Cardiac muscle cell (in vitro differentiated cells and primary cell): ENCODE results near the gene SFPQ. TPM values are rescaled to one million over a fixed set of nuclear protein-coding genes. Genes with fewer than 3 reads are reported as not detected.
A peak's percentile ranks its signal among the peaks of the same experiment; 100 is the strongest.

Experiments used
- DNase-seq, 2 donors: peaks; one replicate each; pipeline versions ENCODE4 v3.0.0 to v3.0.0-alpha.2; 2010 to 2017; ENCODE audit warnings: low read depth in 1 of 2, low spot score in 1 of 2
- H3K27ac ChIP-seq: fragments of 200-600 bp; sonication (generic); 2 replicates; pipeline ENCODE4 v1.5.1; 2016
- H3K27me3 ChIP-seq: fragments of 200-600 bp; sonication (generic); 2 replicates; pipeline ENCODE4 v1.6.0; 2016; ENCODE audit warnings: control low read depth
- H3K36me3 ChIP-seq: fragments of 200-600 bp; sonication (generic); 2 replicates; pipeline ENCODE4 v1.5.1; 2016; ENCODE audit warnings: control low read depth
- H3K4me1 ChIP-seq: fragments of 200-600 bp; sonication (generic); 2 replicates; pipeline ENCODE4 v1.8.1; 2017; ENCODE audit warnings: low read depth, mild to moderate bottlenecking, mixed run types
- H3K4me3 ChIP-seq: fragments of 200-600 bp; sonication (generic); 2 replicates; pipeline ENCODE4 v1.5.1; 2016; ENCODE audit warnings: mild to moderate bottlenecking
- H3K9me3 ChIP-seq: fragments of 200-600 bp; sonication (generic); 2 replicates; pipeline ENCODE4 v1.5.1; 2017; ENCODE audit warnings: low read depth, mild to moderate bottlenecking, control low read depth
- polyA plus RNA-seq: library from polyadenylated mRNA; unstranded; fragments of >200 nt; fragmentation: Nextera tagmentation; extraction: Ambion mirVana; gene quantifications from 2 replicates; pipeline ENCODE4 v1.2.1, GENCODE V29; 2016
- total RNA-seq: library from RNA; depleted of rRNA; stranded (reverse); fragments of >200 nt; gene quantifications from 2 replicates; pipeline ENCODE4 v1.2.3, GENCODE V29; 2016
- TF ChIP-seq, protein P1 (sequence below): IDR thresholded peaks from 2 replicates; pipeline ENCODE4 v1.5.1; 2012; ENCODE audit warnings: low read depth, mild to moderate bottlenecking, low read length

The SFPQ gene
- total and polyA plus RNA-seq, 2 experiments from 2014 or later = 193 to 281 TPM

DNA sequence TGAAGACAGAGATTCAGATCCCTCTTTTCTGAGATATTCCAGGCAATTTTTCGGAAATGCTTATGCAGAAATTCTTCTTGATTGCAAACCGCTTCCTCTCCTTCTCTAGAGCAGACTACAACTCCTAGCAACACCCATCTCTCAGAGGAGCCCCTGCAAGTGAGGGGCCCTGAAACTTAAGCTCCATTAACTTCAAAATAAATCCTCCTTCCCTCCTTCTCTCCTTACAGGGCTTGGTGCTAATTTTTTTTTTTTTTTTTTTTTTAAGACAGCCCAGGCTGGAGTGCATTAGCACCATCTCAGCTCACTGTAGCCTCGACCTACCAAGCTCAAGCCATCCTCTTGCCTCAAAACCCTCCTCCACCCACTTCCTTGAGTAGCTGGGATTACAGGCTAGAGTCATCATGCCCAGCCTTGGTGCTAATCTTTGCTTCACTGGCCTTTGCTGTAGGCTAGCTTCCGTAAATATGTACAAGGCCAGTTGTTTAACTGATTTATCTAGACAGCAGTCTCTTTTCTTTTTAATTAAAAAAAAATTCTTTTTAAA is 30.2 kb upstream of the SFPQ start:
- Histone ChIP-seq H3K9me3 (no peaks in the 10 kb centered on the region), H3K27ac (no peak overlapping the region), H3K4me3 (no peak overlapping the region), H3K36me3 (no peaks in the 10 kb centered on the region), H3K27me3 (no peaks in the 10 kb centered on the region), H3K4me1 (no peaks in the 10 kb centered on the region)
- DNase-seq = peak in 1 of 2 donors; percentile 50
- TF ChIP-seq, protein P1, sequence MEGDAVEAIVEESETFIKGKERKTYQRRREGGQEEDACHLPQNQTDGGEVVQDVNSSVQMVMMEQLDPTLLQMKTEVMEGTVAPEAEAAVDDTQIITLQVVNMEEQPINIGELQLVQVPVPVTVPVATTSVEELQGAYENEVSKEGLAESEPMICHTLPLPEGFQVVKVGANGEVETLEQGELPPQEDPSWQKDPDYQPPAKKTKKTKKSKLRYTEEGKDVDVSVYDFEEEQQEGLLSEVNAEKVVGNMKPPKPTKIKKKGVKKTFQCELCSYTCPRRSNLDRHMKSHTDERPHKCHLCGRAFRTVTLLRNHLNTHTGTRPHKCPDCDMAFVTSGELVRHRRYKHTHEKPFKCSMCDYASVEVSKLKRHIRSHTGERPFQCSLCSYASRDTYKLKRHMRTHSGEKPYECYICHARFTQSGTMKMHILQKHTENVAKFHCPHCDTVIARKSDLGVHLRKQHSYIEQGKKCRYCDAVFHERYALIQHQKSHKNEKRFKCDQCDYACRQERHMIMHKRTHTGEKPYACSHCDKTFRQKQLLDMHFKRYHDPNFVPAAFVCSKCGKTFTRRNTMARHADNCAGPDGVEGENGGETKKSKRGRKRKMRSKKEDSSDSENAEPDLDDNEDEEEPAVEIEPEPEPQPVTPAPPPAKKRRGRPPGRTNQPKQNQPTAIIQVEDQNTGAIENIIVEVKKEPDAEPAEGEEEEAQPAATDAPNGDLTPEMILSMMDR = no peak

DNA sequence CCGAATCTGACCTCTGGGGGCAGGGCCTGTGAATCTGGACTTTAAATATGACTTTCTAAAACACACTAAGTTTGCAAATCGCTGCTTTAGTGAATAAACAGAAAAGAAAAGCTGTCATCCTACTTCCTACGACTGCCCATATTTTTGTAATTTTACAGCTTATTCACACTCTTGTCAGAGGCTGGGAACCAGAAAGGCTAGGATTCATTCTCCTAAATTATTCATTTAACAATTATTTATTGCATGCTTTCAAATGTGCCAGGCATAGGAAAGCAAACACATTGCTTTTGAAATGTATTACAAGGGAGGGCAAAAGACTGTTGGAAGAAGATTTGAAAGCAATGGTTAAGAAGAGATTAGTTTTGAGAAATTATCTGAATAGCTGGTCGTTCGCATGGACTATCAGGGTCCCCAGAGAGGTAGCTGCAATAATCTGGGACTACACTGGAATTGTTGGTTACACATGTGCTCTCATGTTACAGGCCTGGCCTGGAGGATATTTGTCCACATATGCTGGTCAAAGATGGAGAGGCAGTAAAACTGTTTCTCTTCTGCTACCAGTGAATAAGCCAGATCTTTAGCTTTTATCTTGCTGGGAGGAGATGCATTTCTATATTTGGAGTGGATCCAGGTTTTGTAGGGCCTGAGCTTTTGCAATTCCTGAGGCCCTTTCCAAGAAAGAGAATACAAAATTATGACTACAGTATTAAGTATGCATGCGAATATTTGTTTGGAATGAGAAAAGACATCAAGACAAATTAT is 29.6 kb upstream of the SFPQ start:
- no peaks in the 10 kb centered on the region for H3K4me1 ChIP-seq
- DNase-seq = peak in 1 of 2 donors; percentile 92
- H3K27ac ChIP-seq = no peak overlapping the region
- TF ChIP-seq, protein P1 = no peak
- no peak overlapping the region for H3K4me3 ChIP-seq
- H3K9me3 ChIP-seq = no peaks in the 10 kb centered on the region
- no peaks in the 10 kb centered on the region for H3K36me3 ChIP-seq
- H3K27me3 ChIP-seq = no peaks in the 10 kb centered on the region

DNA sequence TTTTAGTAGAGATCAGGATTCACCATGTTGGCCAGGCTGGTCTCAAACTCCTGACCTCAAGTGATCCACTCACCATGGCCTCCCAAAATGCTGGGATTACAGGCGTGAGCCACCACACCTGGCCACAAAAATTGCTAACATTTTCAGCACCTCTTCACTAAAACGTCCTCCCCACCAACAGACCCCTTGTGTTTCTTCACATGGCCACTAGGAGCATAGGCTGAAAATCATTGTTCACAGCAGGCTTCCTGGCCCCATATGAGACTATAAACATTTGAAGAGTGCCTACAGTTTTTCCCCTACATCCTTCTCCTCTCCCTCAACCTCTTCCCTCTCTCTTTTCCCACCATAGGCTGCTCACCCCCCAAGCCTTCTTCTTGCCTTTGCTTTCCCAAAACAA is 28.0 kb upstream of the SFPQ start:
- Histone ChIP-seq H3K27me3 (no peaks in the 10 kb centered on the region), H3K4me1 (no peaks in the 10 kb centered on the region), H3K9me3 (no peaks in the 10 kb centered on the region), H3K4me3 (no peak overlapping the region), H3K27ac (no peak overlapping the region), H3K36me3 (no peaks in the 10 kb centered on the region)
- TF ChIP-seq, protein P1 = peak; percentile 46
- DNase-seq = peak; percentile 12 to 32

DNA sequence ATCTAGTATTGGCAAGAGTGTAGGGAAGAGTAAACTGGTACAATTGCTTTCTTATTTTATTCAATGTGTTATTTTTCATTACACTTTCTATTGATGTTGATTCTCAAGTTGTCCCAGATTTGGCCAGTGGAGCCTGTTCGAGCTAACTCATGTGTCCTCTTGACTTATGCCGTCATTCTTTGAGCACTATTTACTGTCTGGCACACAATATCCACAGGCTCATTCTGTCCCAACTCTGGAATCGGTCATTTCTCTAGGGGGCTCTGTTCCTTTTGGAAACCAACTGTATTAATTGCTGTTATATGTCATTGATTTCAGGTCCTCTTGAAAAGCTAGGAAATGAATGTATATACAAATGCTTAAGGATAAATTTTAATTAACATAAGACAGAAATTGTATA is 22.4 kb upstream of the SFPQ start:
- TF ChIP-seq, protein P1 = no peak
- H3K4me3 ChIP-seq = no peak overlapping the region
- DNase-seq = no peak

DNA sequence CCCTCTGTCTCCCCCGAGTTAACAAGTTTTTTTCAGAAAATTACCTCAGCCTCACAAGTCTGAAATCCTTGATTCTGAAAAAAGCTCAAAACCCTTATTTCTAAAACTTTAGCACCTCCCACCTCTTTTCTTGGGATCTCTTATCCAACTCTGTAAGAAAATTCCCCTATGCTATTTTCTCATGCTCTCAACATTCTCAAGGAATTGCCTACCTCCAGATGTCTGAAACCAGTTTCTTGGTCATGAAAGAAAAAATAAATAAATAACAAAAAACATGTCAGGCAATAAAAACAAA is 18.1 kb upstream of the SFPQ start:
- Histone ChIP-seq H3K4me3 (no peak overlapping the region), H3K4me1 (peaks cover 10% of the 10 kb centered on the region), H3K36me3 (no peaks in the 10 kb centered on the region), H3K9me3 (no peaks in the 10 kb centered on the region), H3K27ac (peak overlapping the region; percentile 58), H3K27me3 (no peaks in the 10 kb centered on the region)
- TF ChIP-seq, protein P1 = no peak
- no peak for DNase-seq

More for the DNA sequence above, 22.4 kb upstream of the SFPQ start:
- H3K36me3 ChIP-seq = no peaks in the 10 kb centered on the region
- no peaks in the 10 kb centered on the region for H3K27me3 ChIP-seq
- peaks cover 8% of the 10 kb centered on the region for H3K4me1 ChIP-seq
- no peak overlapping the region for H3K27ac ChIP-seq
- H3K9me3 ChIP-seq = no peaks in the 10 kb centered on the region
